Hepatocyte (in vitro differentiated cells): ENCODE measurements around the gene MB. TPM values are rescaled to one million over a fixed set of nuclear protein-coding genes. Genes with fewer than 3 reads are reported as not detected.

Experiments
- DNase-seq: peaks from one replicate; pipeline ENCODE4 v3.0.0-alpha.2; 2016; ENCODE audit warnings: low spot score
- H2AFZ ChIP-seq: fragments of 200-600 bp; sonication (generic); 2 replicates; pipeline ENCODE4 v1.6.0; 2016; ENCODE audit warnings: antibody characterized with exemption, mild to moderate bottlenecking
- H3K27ac ChIP-seq: fragments of 200-600 bp; sonication (generic); 2 replicates; pipeline ENCODE4 v1.5.1; 2016; ENCODE audit warnings: mild to moderate bottlenecking
- H3K27me3 ChIP-seq: fragments of 200-600 bp; sonication (generic); 2 replicates; pipeline ENCODE4 v1.6.1; 2016
- H3K36me3 ChIP-seq: fragments of 200-600 bp; sonication (generic); replicated peaks from 2 replicates; pipeline ENCODE4 v1.5.1; 2016; ENCODE audit warnings: low read depth; ENCODE audit not compliant: insufficient read depth
- H3K4me1 ChIP-seq: fragments of 200-600 bp; sonication (generic); 2 replicates; pipeline ENCODE4 v1.5.1; 2016; ENCODE audit warnings: mild to moderate bottlenecking, moderate library complexity; ENCODE audit not compliant: insufficient read depth
- H3K4me2 ChIP-seq: fragments of 200-600 bp; sonication (generic); 2 replicates; pipeline ENCODE4 v1.6.0; 2016
- H3K4me3 ChIP-seq: fragments of 200-600 bp; sonication (generic); 2 replicates; pipeline ENCODE4 v1.5.1; 2016; ENCODE audit warnings: mild to moderate bottlenecking
- H3K79me2 ChIP-seq: fragments of 200-600 bp; sonication (generic); 2 replicates; pipeline ENCODE4 v1.6.0; 2017; ENCODE audit warnings: mild to moderate bottlenecking
- H3K9me2 ChIP-seq: fragments of 200-600 bp; sonication (generic); replicated peaks from 2 replicates; pipeline ENCODE4 v1.6.0; 2017; ENCODE audit warnings: mild to moderate bottlenecking; ENCODE audit not compliant: insufficient read depth
- H3K9me3 ChIP-seq: fragments of 200-600 bp; sonication (generic); 2 replicates; pipeline ENCODE4 v1.5.1; 2016; ENCODE audit warnings: low read depth, mild to moderate bottlenecking
- H4K20me1 ChIP-seq: fragments of 200-600 bp; sonication (generic); 2 replicates; pipeline ENCODE4 v1.6.0; 2016; ENCODE audit warnings: mild to moderate bottlenecking; ENCODE audit not compliant: insufficient read depth, poor library complexity, severe bottlenecking
- CTCF ChIP-seq: fragments of 200-600 bp; sonication (generic); IDR thresholded peaks from 2 replicates; pipeline ENCODE4 v1.5.1; 2016; ENCODE audit warnings: antibody characterized with exemption, mild to moderate bottlenecking; ENCODE audit not compliant: poor library complexity
- EZH2 ChIP-seq: fragments of 200-600 bp; sonication (generic); IDR thresholded peaks from 2 replicates; pipeline ENCODE4 v1.6.1; 2016; ENCODE audit warnings: antibody characterized with exemption, mild to moderate bottlenecking, borderline replicate concordance
- EZH2phosphoT487 ChIP-seq: fragments of 200-600 bp; sonication (generic); IDR thresholded peaks from one replicate; pipeline ENCODE4 v1.6.1; 2018; ENCODE audit warnings: antibody characterized with exemption, mild to moderate bottlenecking, low read depth, moderate library complexity; ENCODE audit not compliant: unreplicated experiment, severe bottlenecking
- WGBS: methylation state at CpG from one replicate; pipeline ENCODE4 v1.1.6; 2016; ENCODE audit warnings: low lambda C conversion rate; ENCODE audit errors: missing lambda C conversion rate; 5-methylcytosine and 5-hydroxymethylcytosine counted together
- polyA plus RNA-seq: library from polyadenylated mRNA; unstranded; fragments of >200 nt; fragmentation: Nextera tagmentation; extraction: Ambion mirVana; gene quantifications from 2 replicates; pipeline ENCODE4 v1.2.1, GENCODE V29; 2016
- total RNA-seq: library from RNA; depleted of rRNA; stranded (reverse); fragments of >200 nt; gene quantifications from 2 replicates; pipeline ENCODE4 v1.2.3, GENCODE V29; 2014

Gene MB
- total and polyA plus RNA-seq, 2 experiments from 2014 or later, result 0.64 TPM; not detected in 1

GRCh38 chr22:35611200-35611890, 5.8 kb downstream of the MB start:
- no peaks in the 10 kb centered on the region for H4K20me1 ChIP-seq
- H3K27me3 ChIP-seq, result no peaks in the 10 kb centered on the region
- no peaks in the 10 kb centered on the region for H3K9me2 ChIP-seq
- no peak for DNase-seq
- WGBS, result 97% methylated on average over 6 of the region's 6 CpGs
- H3K36me3 ChIP-seq, result no peaks in the 10 kb centered on the region
- H3K27ac ChIP-seq, result no peak overlapping the region
- H3K79me2 ChIP-seq, result no peaks in the 10 kb centered on the region
- TF ChIP-seq EZH2, result no peak
- TF ChIP-seq CTCF, result no peak
- no peak for TF ChIP-seq EZH2phosphoT487
- no peak overlapping the region for H3K4me3 ChIP-seq
- H3K4me1 ChIP-seq, result no peaks in the 10 kb centered on the region
- no peak overlapping the region for H3K4me2 ChIP-seq
- no peaks in the 10 kb centered on the region for H3K9me3 ChIP-seq
- H2AFZ ChIP-seq, result no peak overlapping the region

GRCh38 chr22:35610741-35611140, 6.4 kb downstream of the MB start:
- Histone ChIP-seq H3K79me2 (no peaks in the 10 kb centered on the region), H3K36me3 (no peaks in the 10 kb centered on the region), H3K4me2 (no peak overlapping the region), H3K9me3 (no peaks in the 10 kb centered on the region), H4K20me1 (no peaks in the 10 kb centered on the region), H3K27ac (no peak overlapping the region), H3K4me1 (no peaks in the 10 kb centered on the region), H3K9me2 (no peaks in the 10 kb centered on the region), H3K27me3 (no peaks in the 10 kb centered on the region), H2AFZ (no peak overlapping the region), H3K4me3 (no peak overlapping the region)
- no peak for TF ChIP-seq EZH2phosphoT487
- TF ChIP-seq EZH2, result no peak
- no peak for TF ChIP-seq CTCF
- WGBS, result 78% methylated on average over 10 of the region's 10 CpGs
- no peak for DNase-seq

GRCh38 chr22:35609761-35610160, 7.4 kb downstream of the MB start:
- no peaks in the 10 kb centered on the region for H3K9me3 ChIP-seq
- H2AFZ ChIP-seq, result no peak overlapping the region
- 79% methylated on average over 4 of the region's 4 CpGs for WGBS
- H3K27ac ChIP-seq, result no peak overlapping the region
- DNase-seq, result no peak
- no peak overlapping the region for H3K4me2 ChIP-seq
- no peaks in the 10 kb centered on the region for H4K20me1 ChIP-seq
- no peaks in the 10 kb centered on the region for H3K4me1 ChIP-seq
- H3K36me3 ChIP-seq, result no peaks in the 10 kb centered on the region
- H3K4me3 ChIP-seq, result no peak overlapping the region
- H3K79me2 ChIP-seq, result no peaks in the 10 kb centered on the region
- TF ChIP-seq EZH2 (no peak), CTCF (no peak), EZH2phosphoT487 (no peak)
- no peaks in the 10 kb centered on the region for H3K9me2 ChIP-seq
- H3K27me3 ChIP-seq, result no peaks in the 10 kb centered on the region
